Measurements from ENCODE around the gene ARL9. TPM values are rescaled to one million over a fixed set of nuclear protein-coding genes. Genes with fewer than 3 reads are reported as not detected.

The ARL9 gene
- total RNA-seq, 2 donors from 2014 or later: not detected

GRCh38 chr4:56531823-56532222, 26.2 kb downstream of the ARL9 start:
- no peak for TF ChIP-seq CTCF (IDR thresholded peaks at IDR 0.05)
- no peaks in the 10 kb centered on the region for H3K9me3 ChIP-seq
- no peak overlapping the region for H3K4me3 ChIP-seq
- H3K36me3 ChIP-seq: no peaks in the 10 kb centered on the region
- H3K27ac ChIP-seq: no peak overlapping the region
- ATAC-seq (ENCODE audit: insufficient number of reproducible peaks, low FRiP score, low read depth) (no peak), DNase-seq (ENCODE audit: low spot score) (no peak)
- peaks cover 0 to 12% of the 10 kb centered on the region in 2 donors for H3K4me1 ChIP-seq (ENCODE audit: control insufficient read depth in 1 of 2, low read depth in 2 of 2)
- H3K27me3 ChIP-seq (replicated peaks; ENCODE audit: insufficient read depth): no peaks in the 10 kb centered on the region

- no peak overlapping the region for H3K4me3 ChIP-seq
- DNase-seq (ENCODE audit: low spot score): no peak
- no peaks in the 10 kb centered on the region for H3K9me3 ChIP-seq
- ATAC-seq (ENCODE audit: insufficient number of reproducible peaks, low FRiP score, low read depth): no peak
- no peaks in the 10 kb centered on the region for H3K36me3 ChIP-seq
- H3K27ac ChIP-seq: no peak overlapping the region
- H3K4me1 ChIP-seq (ENCODE audit: control insufficient read depth in 1 of 2, low read depth in 2 of 2): peaks cover 0 to 12% of the 10 kb centered on the region in 2 donors
- TF ChIP-seq CTCF (IDR thresholded peaks at IDR 0.05): no peak
- H3K27me3 ChIP-seq (replicated peaks; ENCODE audit: insufficient read depth): no peaks in the 10 kb centered on the region
Measured at GRCh38 chr4:56532239-56532638, 26.6 kb downstream of the ARL9 start.

GRCh38 chr4:56535915-56536314, 30.3 kb downstream of the ARL9 start:
- H3K27me3 ChIP-seq (replicated peaks; ENCODE audit: insufficient read depth): no peaks in the 10 kb centered on the region
- ATAC-seq (ENCODE audit: insufficient number of reproducible peaks, low FRiP score, low read depth): no peak

GRCh38 chr4:56537147-56537546, 31.6 kb downstream of the ARL9 start:
- Histone ChIP-seq H3K4me1 (ENCODE audit: control insufficient read depth in 1 of 2, low read depth in 2 of 2) (no peaks in the 10 kb centered on the region), H3K4me3 (no peak overlapping the region), H3K9me3 (no peaks in the 10 kb centered on the region), H3K27ac (no peak overlapping the region), H3K36me3 (no peaks in the 10 kb centered on the region), H3K27me3 (replicated peaks; ENCODE audit: insufficient read depth) (no peaks in the 10 kb centered on the region)
- TF ChIP-seq CTCF (IDR thresholded peaks at IDR 0.05): no peak
- no peak for DNase-seq (ENCODE audit: low spot score)
- ATAC-seq (ENCODE audit: insufficient number of reproducible peaks, low FRiP score, low read depth): no peak

More at GRCh38 chr4:56535915-56536314, 30.3 kb downstream of the ARL9 start:
- H3K4me3 ChIP-seq: no peak overlapping the region
- no peak overlapping the region for H3K27ac ChIP-seq
- H3K4me1 ChIP-seq (ENCODE audit: control insufficient read depth in 1 of 2, low read depth in 2 of 2): peaks cover 0 to 5% of the 10 kb centered on the region in 2 donors
- DNase-seq (ENCODE audit: low spot score): no peak
- TF ChIP-seq CTCF (IDR thresholded peaks at IDR 0.05): no peak
- H3K9me3 ChIP-seq: no peaks in the 10 kb centered on the region
- H3K36me3 ChIP-seq: no peaks in the 10 kb centered on the region

- no peaks in the 10 kb centered on the region for H3K4me1 ChIP-seq (ENCODE audit: control insufficient read depth in 1 of 2, low read depth in 2 of 2)
- no peak overlapping the region for H3K4me3 ChIP-seq
Measured at GRCh38 chr4:56540826-56541225, 35.2 kb downstream of the ARL9 start.

More at GRCh38 chr4:56540826-56541225, 35.2 kb downstream of the ARL9 start:
- ATAC-seq (ENCODE audit: insufficient number of reproducible peaks, low FRiP score, low read depth) (no peak), DNase-seq (ENCODE audit: low spot score) (no peak)
- no peak for TF ChIP-seq CTCF (IDR thresholded peaks at IDR 0.05)
- Histone ChIP-seq H3K27me3 (replicated peaks; ENCODE audit: insufficient read depth) (no peaks in the 10 kb centered on the region), H3K9me3 (no peaks in the 10 kb centered on the region), H3K36me3 (no peaks in the 10 kb centered on the region), H3K27ac (no peak overlapping the region)

Data from thoracic aorta (tissue), 2 donors.